Panc1 (cell line): Measurements from ENCODE around the gene RAI14. TPM values are rescaled to one million over a fixed set of nuclear protein-coding genes. Genes with fewer than 3 reads are reported as not detected.

Experiments used
- ATAC-seq: fragments of 200-7000 bp; cut with Tn5 transposase; 2 replicates; pipeline ENCODE4 v1.9.1; 2020; ENCODE audit warnings: mild to moderate bottlenecking, moderate library complexity
- BruUV-seq: library from RNA; stranded (reverse); fragments of 400-500 nt; replicated peaks from 2 replicates; lab custom pipeline; 2021; lab: Mats Ljungman, UMichigan
- CTCF ChIA-PET: fragments of 300-600 bp; sonication (Branson Sonifier 250); formaldehyde crosslinking; loops from one replicate; lab custom pipeline; 2022; ENCODE audit warnings: antibody characterized with exemption; lab: Charles Lee
- POLR2A ChIA-PET: fragments of 300-600 bp; sonication (Branson Sonifier 250); formaldehyde crosslinking; loops from one replicate; lab custom pipeline; 2022; ENCODE audit warnings: antibody characterized with exemption; lab: Charles Lee
- DNase-seq: peaks from one replicate; pipeline ENCODE4 v3.0.0-alpha.2; 2010; ENCODE audit warnings: low read depth, low spot score
- H3K27ac ChIP-seq: 2 replicates; pipeline ENCODE4 v1.5.1; 2011; ENCODE audit warnings: mild to moderate bottlenecking, low read length, inconsistent platforms
- H3K27me3 ChIP-seq: fragments of 200-500 bp; sonication (Bioruptor generic); 2 replicates; pipeline ENCODE4 v1.6.0; 2014; ENCODE audit warnings: low read length, inconsistent platforms; ENCODE audit not compliant: control insufficient read depth, insufficient read depth
- H3K36me3 ChIP-seq: fragments of 200-500 bp; sonication (Bioruptor generic); 2 replicates; pipeline ENCODE4 v1.5.1; 2014; ENCODE audit warnings: inconsistent platforms, mild to moderate bottlenecking, low read length, moderate library complexity; ENCODE audit not compliant: control insufficient read depth, insufficient read depth
- H3K4me1 ChIP-seq: 2 replicates; pipeline ENCODE4 v1.5.1; 2011; ENCODE audit warnings: inconsistent platforms, mild to moderate bottlenecking, low read length, moderate library complexity; ENCODE audit not compliant: control insufficient read depth, insufficient read depth
- H3K4me3 ChIP-seq, 2 experiments: 2 replicates each; pipeline ENCODE4 v1.5.1; 2011 to 2012; ENCODE audit warnings: low read depth in 2 of 2, low read length in 2 of 2, mild to moderate bottlenecking in 2 of 2, inconsistent platforms in 1 of 2, moderate library complexity in 1 of 2
- H3K9me3 ChIP-seq: fragments of 200-500 bp; sonication (Bioruptor generic); 2 replicates; pipeline ENCODE4 v1.5.1; 2014; ENCODE audit warnings: low read depth, mild to moderate bottlenecking, inconsistent platforms, low read length, moderate library complexity; ENCODE audit not compliant: control insufficient read depth, insufficient read depth
- CTCF ChIP-seq: fragments of 450-650 bp; IDR thresholded peaks from 2 replicates; pipeline ENCODE4 v1.5.1; 2017; ENCODE audit warnings: mild to moderate bottlenecking
- POLR2AphosphoS5 ChIP-seq: IDR thresholded peaks from 2 replicates; pipeline ENCODE4 v1.6.1; 2012; ENCODE audit warnings: mild to moderate bottlenecking, low read depth, low read length, moderate library complexity
- REST ChIP-seq, 2 experiments: IDR thresholded peaks; 2 replicates each; pipeline ENCODE4 v1.6.1; 2011 to 2012; ENCODE audit warnings: low read depth in 2 of 2, control low read depth in 1 of 2, low read length in 1 of 2, mild to moderate bottlenecking in 1 of 2, moderate library complexity in 1 of 2; ENCODE audit not compliant: insufficient read depth in 1 of 2
- SIN3A ChIP-seq: IDR thresholded peaks from 2 replicates; pipeline ENCODE4 v1.6.1; 2012; ENCODE audit warnings: low read depth, mild to moderate bottlenecking, low read length, moderate library complexity, borderline replicate concordance; ENCODE audit not compliant: insufficient read depth
- TCF7L2 ChIP-seq: IDR thresholded peaks from 2 replicates; pipeline ENCODE4 v1.6.1; 2011; ENCODE audit warnings: mild to moderate bottlenecking, low read depth, low read length, inconsistent platforms
- in situ Hi-C: cut with HindIII; loops from 2 replicates; pipeline ENCODE4 v1.10.0; 2016; ENCODE audit warnings: low sequenced_read_pairs, low pct_unique_long_range_greater_than_20kb
- intact Hi-C: fragments of 100-400 bp; cut with micrococcal nuclease; formaldehyde crosslinking; loops from one replicate; pipeline ENCODE4 v1.10.0; 2022; ENCODE audit not compliant: unreplicated experiment
- total RNA-seq: library from RNA; stranded (reverse); gene quantifications from one replicate; pipeline ENCODE4 v1.2.1, GENCODE V29; 2021; ENCODE audit not compliant: unreplicated experiment

The RAI14 gene
- total RNA-seq, 1 experiment from 2014 or later, result 18.5 TPM

- no peaks in the 10 kb centered on the region for H3K27me3 ChIP-seq
- H3K4me3 ChIP-seq, result no peak overlapping the region
- BruUV-seq, result no TSS peak
- H3K36me3 ChIP-seq, result no peaks in the 10 kb centered on the region
- DNase-seq (no peak), ATAC-seq (no peak)
- H3K9me3 ChIP-seq, result no peaks in the 10 kb centered on the region
- intact Hi-C loops, result no loop called here
- no peaks in the 10 kb centered on the region for H3K4me1 ChIP-seq
- H3K27ac ChIP-seq, result no peak overlapping the region
- POLR2A ChIA-PET, result no interaction called here
- CTCF ChIA-PET, result no interaction called here
- in situ Hi-C loops, result no loop called here
- TF ChIP-seq POLR2AphosphoS5 (no peak), REST (IDR thresholded peaks at IDR 0.05; ENCODE audit: insufficient read depth in 1 of 2, low read depth in 2 of 2, low read length in 1 of 2) (no peak), TCF7L2 (no peak), SIN3A (no peak), CTCF (no peak)
Observed at GRCh38 chr5:34743878-34744277, 87.8 kb downstream of the RAI14 start.

- no peak overlapping the region for H3K27ac ChIP-seq
- ChIA-PET POLR2A (no interaction called here), CTCF (no interaction called here)
- H3K4me1 ChIP-seq, result no peaks in the 10 kb centered on the region
- TF ChIP-seq TCF7L2, result no peak
- no peak for TF ChIP-seq CTCF
- no peak for TF ChIP-seq REST (IDR thresholded peaks at IDR 0.05; ENCODE audit: insufficient read depth in 1 of 2, low read depth in 2 of 2, low read length in 1 of 2)
- no peak for TF ChIP-seq SIN3A
- TF ChIP-seq POLR2AphosphoS5, result no peak
- intact Hi-C loops, result no loop called here
- no TSS peak for BruUV-seq
- DNase-seq (no peak), ATAC-seq (no peak)
- H3K4me3 ChIP-seq, result no peak overlapping the region
- in situ Hi-C loops, result no loop called here
- no peaks in the 10 kb centered on the region for H3K27me3 ChIP-seq
- no peaks in the 10 kb centered on the region for H3K9me3 ChIP-seq
- no peaks in the 10 kb centered on the region for H3K36me3 ChIP-seq
Observed at GRCh38 chr5:34748431-34748830, 92.3 kb downstream of the RAI14 start.
